Stimulated activated CD8-positive, alpha-beta memory T cell treated with anti-CD3 and anti-CD28 coated beads, Interleukin-4, amount 100 ng/mL, for 4 hours (primary cell): ENCODE measurements around the gene PLEKHH1.

ENCODE experiments used
- DNase-seq, 2 donors: peaks; one replicate each; pipeline ENCODE4 v3.0.0-alpha.2; 2020; ENCODE audit warnings: low read depth in 2 of 2, low spot score in 1 of 2

PLEKHH1 gene

GRCh38 chr14:67510121-67510520 lies 23.0 kb upstream of the PLEKHH1 start:
- DNase-seq = no peak

DNA sequence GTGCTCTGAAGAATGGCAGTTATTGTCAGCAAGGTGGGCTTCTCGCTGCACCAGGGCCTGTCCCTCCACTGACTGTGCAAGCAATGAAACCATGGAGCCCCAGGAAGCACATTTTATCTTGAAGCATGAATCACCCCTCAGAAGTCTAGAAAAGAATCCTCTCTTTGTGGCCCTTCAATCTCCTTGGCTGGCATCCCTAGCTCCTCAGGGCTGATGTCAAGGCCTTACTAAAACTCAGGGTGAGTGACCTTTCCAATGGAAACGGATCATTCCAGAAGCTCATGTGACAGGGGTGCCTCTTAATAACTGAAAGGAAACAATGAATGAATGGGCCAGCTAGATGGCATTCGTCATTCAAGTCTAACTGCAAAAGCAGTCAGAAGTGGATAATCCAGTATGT lies 22.3 kb upstream of the PLEKHH1 start:
- DNase-seq = no peak

GRCh38 chr14:67512463-67513310 lies 20.4 kb upstream of the PLEKHH1 start:
- no peak for DNase-seq

GRCh38 chr14:67513631-67514108 lies 19.4 kb upstream of the PLEKHH1 start:
- DNase-seq = no peak

GRCh38 chr14:67514203-67514607 lies 18.9 kb upstream of the PLEKHH1 start:
- DNase-seq = no peak

- DNase-seq = no peak
Measured at GRCh38 chr14:67514650-67515385, 18.3 kb upstream of the PLEKHH1 start.

GRCh38 chr14:67515386-67516079 lies 17.6 kb upstream of the PLEKHH1 start:
- DNase-seq = no peak

GRCh38 chr14:67516676-67517075 lies 16.4 kb upstream of the PLEKHH1 start:
- no peak for DNase-seq

GRCh38 chr14:67517083-67517482 lies 16.0 kb upstream of the PLEKHH1 start:
- DNase-seq = no peak

- DNase-seq = no peak
Measured at GRCh38 chr14:67519406-67519805, 13.7 kb upstream of the PLEKHH1 start.

DNA sequence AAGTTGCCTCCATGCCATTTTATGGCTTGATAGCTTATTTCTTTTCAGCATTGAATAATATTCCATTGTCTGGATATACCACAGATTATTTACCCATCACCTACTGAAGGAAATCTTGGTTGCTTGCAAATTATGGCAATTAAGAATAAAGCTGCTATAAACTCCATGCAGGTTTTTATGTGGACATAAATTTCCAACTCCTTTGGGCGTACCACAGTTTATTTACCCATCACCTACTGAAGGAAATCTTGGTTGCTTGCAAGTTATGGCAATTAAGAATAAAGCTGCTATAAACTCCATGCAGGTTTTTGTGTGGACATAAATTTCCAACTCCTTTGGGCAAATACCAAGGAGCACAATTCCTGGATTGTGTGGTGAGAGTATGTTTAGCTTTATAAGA lies 12.6 kb upstream of the PLEKHH1 start:
- DNase-seq = no peak

- DNase-seq = no peak
Measured at GRCh38 chr14:67522270-67522669, 10.8 kb upstream of the PLEKHH1 start.

- DNase-seq = no peak
Measured at GRCh38 chr14:67523764-67524633, 9.1 kb upstream of the PLEKHH1 start.

DNA sequence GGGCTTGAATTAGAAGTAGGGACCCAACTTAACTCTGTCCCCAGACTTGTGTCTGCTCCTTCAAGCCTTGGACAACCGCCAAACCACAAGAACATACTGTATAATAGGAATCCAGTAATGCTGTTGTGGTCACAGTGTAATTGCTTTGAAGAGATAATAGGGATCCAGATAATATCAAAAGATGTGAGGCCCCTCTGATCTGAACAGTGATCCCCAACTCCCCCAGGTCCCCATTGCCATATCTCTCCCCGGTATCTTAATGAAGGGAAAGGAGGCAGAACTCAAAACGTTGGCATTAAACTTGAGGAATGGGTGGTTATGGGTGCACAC lies 8.5 kb upstream of the PLEKHH1 start:
- no peak for DNase-seq

DNA sequence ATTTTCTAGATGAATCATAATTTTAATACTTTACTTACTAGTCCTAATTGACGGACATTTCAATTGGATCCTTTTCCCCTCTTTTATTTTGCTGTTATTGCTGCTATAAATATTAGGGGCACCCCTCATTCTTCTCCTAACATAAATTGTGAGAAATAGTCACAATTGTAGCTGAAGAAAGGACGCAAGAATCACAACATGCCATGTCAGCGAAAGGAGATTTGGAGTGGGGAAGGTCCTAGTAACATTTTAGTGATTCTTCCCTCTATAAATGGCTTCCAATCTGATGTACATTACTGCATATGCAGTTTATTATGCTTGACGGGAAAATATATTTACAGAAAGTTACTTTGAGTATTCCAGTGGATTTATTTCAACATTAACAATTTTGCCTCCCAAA lies 7.7 kb upstream of the PLEKHH1 start:
- DNase-seq = no peak

DNA sequence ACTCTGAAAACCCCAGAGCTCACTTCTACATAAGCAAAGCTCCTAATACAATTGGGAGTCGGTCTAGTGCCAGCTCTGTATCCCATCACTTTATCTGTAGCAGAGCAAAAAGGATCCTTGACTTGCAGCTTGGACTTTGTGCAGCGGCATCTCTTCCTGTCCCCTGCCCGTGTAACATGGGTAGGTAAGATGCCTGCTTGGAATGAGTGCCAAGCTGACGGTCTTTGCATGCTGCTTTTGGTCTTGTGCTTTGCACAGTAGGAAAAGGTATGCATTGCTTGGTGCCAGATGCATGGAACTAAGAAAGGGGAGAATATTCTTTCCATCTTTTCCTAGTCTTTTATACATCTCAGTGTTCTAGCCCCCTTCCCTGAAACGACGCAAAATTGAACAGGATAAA lies 6.9 kb upstream of the PLEKHH1 start:
- DNase-seq = no peak

- no peak for DNase-seq
Measured at GRCh38 chr14:67526676-67527459, 6.2 kb upstream of the PLEKHH1 start.

DNA sequence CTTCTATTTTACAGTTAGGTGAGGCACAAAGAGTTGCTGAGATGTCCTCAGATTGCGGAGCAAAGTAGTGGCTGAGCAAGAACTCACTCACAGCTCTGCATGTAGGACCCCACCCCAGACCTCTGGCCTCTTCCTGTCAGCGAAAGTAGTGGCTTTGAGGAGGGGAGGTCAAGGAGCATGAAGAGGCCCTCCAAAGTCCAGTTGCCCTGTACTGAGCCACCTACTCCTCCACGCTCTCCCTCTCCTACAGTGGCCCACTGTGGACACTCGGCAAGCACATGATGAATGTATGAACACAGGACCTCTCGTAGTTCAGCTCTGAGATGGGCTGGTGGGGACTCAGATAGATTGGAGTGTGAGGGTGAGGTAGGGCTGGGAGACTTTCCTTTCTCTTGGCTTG lies 5.3 kb upstream of the PLEKHH1 start:
- DNase-seq = no peak

GRCh38 chr14:67528276-67528675 lies 4.8 kb upstream of the PLEKHH1 start:
- DNase-seq = no peak
